Small intestine (tissue), 7 donors: ENCODE measurements around the gene GRK1. TPM values are rescaled to one million over a fixed set of nuclear protein-coding genes. Genes with fewer than 3 reads are reported as not detected.
A peak's percentile ranks its signal among the peaks of the same experiment; 100 is the strongest.

Experiments
- DNase-seq, 2 donors: peaks; one replicate each; pipeline versions ENCODE4 v3.0.0 to v3.0.0-alpha.2; 2013
- FAIRE-seq: peaks from 2 replicates; lab custom pipeline; 2012; peaks lifted over from hg19 to GRCh38; lab: Jason Lieb, UNC
- H3K27ac ChIP-seq, 3 donors: one replicate each; pipeline ENCODE4 v1.5.1; 2013; ENCODE audit warnings: low read length in 2 of 3, mild to moderate bottlenecking in 2 of 3, control low read depth in 1 of 3, inconsistent platforms in 1 of 3, low read depth in 1 of 3, moderate library complexity in 1 of 3
- H3K27me3 ChIP-seq, 3 donors: one replicate each; pipeline ENCODE4 v1.6.1; 2013; ENCODE audit warnings: low read length in 3 of 3, inconsistent platforms in 1 of 3; ENCODE audit not compliant: control insufficient read depth in 3 of 3, insufficient read depth in 3 of 3
- H3K36me3 ChIP-seq, 3 donors: one replicate each; pipeline ENCODE4 v1.6.1; 2013; ENCODE audit warnings: low read length in 3 of 3, inconsistent platforms in 1 of 3, low read depth in 1 of 3, mild to moderate bottlenecking in 1 of 3, moderate library complexity in 1 of 3; ENCODE audit not compliant: control insufficient read depth in 3 of 3, insufficient read depth in 2 of 3
- H3K4me1 ChIP-seq, 3 donors: one replicate each; pipeline ENCODE4 v1.6.1; 2013; ENCODE audit warnings: low read length in 2 of 3, inconsistent platforms in 1 of 3, low read depth in 1 of 3, mild to moderate bottlenecking in 1 of 3, moderate library complexity in 1 of 3; ENCODE audit not compliant: control insufficient read depth in 3 of 3, insufficient read depth in 2 of 3
- H3K4me3 ChIP-seq, 3 donors: one replicate each; pipeline ENCODE4 v1.5.1; 2013; ENCODE audit warnings: low read length in 3 of 3, control low read depth in 1 of 3, inconsistent platforms in 1 of 3, low read depth in 1 of 3, mild to moderate bottlenecking in 1 of 3, moderate library complexity in 1 of 3
- H3K9me3 ChIP-seq, 2 donors: one replicate each; pipeline ENCODE4 v1.6.1; 2013; ENCODE audit warnings: low read depth in 1 of 2, low read length in 1 of 2; ENCODE audit not compliant: control insufficient read depth in 2 of 2, insufficient read depth in 1 of 2
- WGBS, 3 donors: extraction: QIAGEN DNeasy Blood & Tissue Kit; methylation state at CpG; one replicate each; pipeline ENCODE4 v1.1.7; 2013; 5-methylcytosine and 5-hydroxymethylcytosine counted together
- polyA plus RNA-seq, 4 donors: library from polyadenylated mRNA; stranded (reverse) in 3 of 4; unstranded in 1 of 4; fragments of 200-250 nt in 3 of 4; fragments of 120-200 nt in 1 of 4; gene quantifications; one replicate each; pipeline versions ENCODE4 v1.2.1 to v1.2.3, GENCODE V29; 2013
- donor health status: healthy with polysubstance abuse.
- donor health status: control.
- donor health status: control.
- donor health status: Bipolar disorder and iron deficiency.
- donor health status: healthy.

The GRK1 gene
- polyA plus RNA-seq, 4 donors: 0.21 to 0.27 TPM; not detected in 2

GRCh38 chr13:113643593-113643992 is 23.4 kb upstream of the GRK1 start:
- H3K27me3 ChIP-seq: no peaks in the 10 kb centered on the region
- FAIRE-seq: no peak
- no peak overlapping the region for H3K27ac ChIP-seq
- H3K4me3 ChIP-seq: no peak overlapping the region
- WGBS, 3 donors: 90 to 97% (median 93%) methylated on average over 5 of the region's 5 CpGs
- H3K4me1 ChIP-seq: peaks cover 0 to 5% (median 4%) of the 10 kb centered on the region in 3 donors
- H3K36me3 ChIP-seq: peaks cover 5 to 22% (median 12%) of the 10 kb centered on the region in 3 donors
- DNase-seq: no peak
- H3K9me3 ChIP-seq: peaks cover 0 to 25% of the 10 kb centered on the region in 2 donors

GRCh38 chr13:113644800-113645199 is 22.2 kb upstream of the GRK1 start:
- DNase-seq (no peak), FAIRE-seq (no peak)
- H3K27me3 ChIP-seq: no peaks in the 10 kb centered on the region
- H3K9me3 ChIP-seq: peaks cover 0 to 21% of the 10 kb centered on the region in 2 donors
- peaks cover 0 to 5% (median 4%) of the 10 kb centered on the region in 3 donors for H3K4me1 ChIP-seq
- no peak overlapping the region for H3K27ac ChIP-seq
- peaks cover 5 to 14% (median 5%) of the 10 kb centered on the region in 3 donors for H3K36me3 ChIP-seq
- H3K4me3 ChIP-seq: no peak overlapping the region
- 93 to 96% (median 96%) methylated on average over 1 of the region's 1 CpG for WGBS, 3 donors

GRCh38 chr13:113645329-113645728 is 21.7 kb upstream of the GRK1 start:
- Histone ChIP-seq H3K4me1 (peaks cover 0 to 5% (median 4%) of the 10 kb centered on the region in 3 donors), H3K4me3 (no peak overlapping the region), H3K27ac (no peak overlapping the region), H3K36me3 (peaks cover 2 to 10% (median 5%) of the 10 kb centered on the region in 3 donors), H3K9me3 (peaks cover 0 to 18% of the 10 kb centered on the region in 2 donors), H3K27me3 (no peaks in the 10 kb centered on the region)
- FAIRE-seq (no peak), DNase-seq (no peak)
- 97 to 98% (median 98%) methylated on average over 9 of the region's 9 CpGs for WGBS, 3 donors

- DNase-seq: peak in 1 of 2 donors; percentile 32
- H3K27me3 ChIP-seq: no peaks in the 10 kb centered on the region
- peaks cover 0 to 5% (median 4%) of the 10 kb centered on the region in 3 donors for H3K4me1 ChIP-seq
- 35 to 50% (median 45%) methylated on average over 11 of the region's 11 CpGs for WGBS, 3 donors
- H3K4me3 ChIP-seq: no peak overlapping the region
- H3K27ac ChIP-seq: no peak overlapping the region
- FAIRE-seq: no peak
- peaks cover 0 to 18% of the 10 kb centered on the region in 2 donors for H3K9me3 ChIP-seq
- H3K36me3 ChIP-seq: peaks cover 0 to 7% (median 2%) of the 10 kb centered on the region in 3 donors
Measured at GRCh38 chr13:113646376-113646775, 20.6 kb upstream of the GRK1 start.

GRCh38 chr13:113646921-113647340 is 20.1 kb upstream of the GRK1 start:
- peaks cover 0 to 12% of the 10 kb centered on the region in 2 donors for H3K9me3 ChIP-seq
- peaks cover 0 to 2% (median 1%) of the 10 kb centered on the region in 3 donors for H3K36me3 ChIP-seq
- no peaks in the 10 kb centered on the region for H3K27me3 ChIP-seq
- FAIRE-seq: no peak
- WGBS, 3 donors: 43 to 76% (median 48%) methylated on average over 10 of the region's 10 CpGs
- H3K4me1 ChIP-seq: peaks cover 0 to 5% (median 4%) of the 10 kb centered on the region in 3 donors
- DNase-seq: no peak
- H3K4me3 ChIP-seq: no peak overlapping the region
- peak overlapping the region in 2 of 3 donors; percentile 41 to 64 for H3K27ac ChIP-seq

GRCh38 chr13:113647351-113648215 is 19.4 kb upstream of the GRK1 start:
- Histone ChIP-seq H3K9me3 (peaks cover 0 to 11% of the 10 kb centered on the region in 2 donors), H3K27ac (peak overlapping the region in 2 of 3 donors; percentile 64 to 76), H3K36me3 (no peaks in the 10 kb centered on the region), H3K27me3 (no peaks in the 10 kb centered on the region), H3K4me3 (peak overlapping the region in 1 of 3 donors; percentile 28), H3K4me1 (peaks cover 0 to 5% (median 4%) of the 10 kb centered on the region in 3 donors)
- peak in 1 of 2 donors; percentile 97 for DNase-seq
- 13 to 57% (median 38%) methylated on average over 42 of the region's 42 CpGs for WGBS, 3 donors
- no peak for FAIRE-seq

- FAIRE-seq (no peak), DNase-seq (no peak)
- WGBS, 3 donors: 46 to 90% (median 62%) methylated on average over 13 of the region's 13 CpGs
- peaks cover 0 to 7% of the 10 kb centered on the region in 2 donors for H3K9me3 ChIP-seq
- H3K36me3 ChIP-seq: no peaks in the 10 kb centered on the region
- peak overlapping the region in 1 of 3 donors; percentile 28 for H3K4me3 ChIP-seq
- no peaks in the 10 kb centered on the region for H3K27me3 ChIP-seq
- no peak overlapping the region for H3K27ac ChIP-seq
- H3K4me1 ChIP-seq: peaks cover 0 to 5% (median 4%) of the 10 kb centered on the region in 3 donors
Measured at GRCh38 chr13:113648216-113648610, 18.8 kb upstream of the GRK1 start.

- peaks cover 0 to 5% (median 4%) of the 10 kb centered on the region in 3 donors for H3K4me1 ChIP-seq
- H3K27me3 ChIP-seq: no peaks in the 10 kb centered on the region
- H3K36me3 ChIP-seq: no peaks in the 10 kb centered on the region
- WGBS, 3 donors: 89% methylated on average over 17 of the region's 17 CpGs
- H3K27ac ChIP-seq: no peak overlapping the region
- no peak overlapping the region for H3K4me3 ChIP-seq
- DNase-seq (no peak), FAIRE-seq (no peak)
- H3K9me3 ChIP-seq: no peaks in the 10 kb centered on the region
Measured at GRCh38 chr13:113649212-113649611, 17.8 kb upstream of the GRK1 start.
